Endothelial cell of umbilical vein (primary cell): ENCODE results near the gene USP2. TPM values are rescaled to one million over a fixed set of nuclear protein-coding genes. Genes with fewer than 3 reads are reported as not detected.

ENCODE experiments used
- BruUV-seq: library from RNA; stranded (reverse); fragments of 400-500 nt; replicated peaks from 2 replicates; lab custom pipeline; 2021; lab: Mats Ljungman, UMichigan
- CTCF ChIA-PET: fragments of 300-600, 350-600 bp; sonication (Branson Sonifier 250); formaldehyde crosslinking; loops from one replicate; lab custom pipeline; 2021; ENCODE audit warnings: antibody characterized with exemption, inconsistent platforms; lab: Charles Lee
- POLR2A ChIA-PET: fragments of 300-600, 350-600 bp; sonication (Branson Sonifier 250); formaldehyde crosslinking; loops from one replicate; lab custom pipeline; 2021; ENCODE audit warnings: antibody characterized with exemption, inconsistent platforms; lab: Charles Lee
- DNase-seq: peaks from one replicate; pipeline ENCODE4 v3.0.0-alpha.2; 2011; ENCODE audit warnings: low read depth, low spot score
- FAIRE-seq: peaks from 2 replicates; lab custom pipeline; 2011; peaks lifted over from hg19 to GRCh38; lab: Jason Lieb, UNC
- H2AFZ ChIP-seq: 2 replicates; pipeline ENCODE4 v1.6.0; 2012; ENCODE audit warnings: low read depth, low read length, control low read depth, inconsistent platforms
- H3K27ac ChIP-seq: 2 replicates; pipeline ENCODE4 v1.5.1; 2011; ENCODE audit warnings: low read depth, mild to moderate bottlenecking, control low read depth, low read length, moderate library complexity; ENCODE audit not compliant: insufficient read depth
- H3K27me3 ChIP-seq, 2 experiments: 2 replicates each; pipeline versions ENCODE4 v1.6.0 to v1.6.1; 2011; ENCODE audit warnings: low read length in 2 of 2, mixed read lengths in 1 of 2; ENCODE audit not compliant: control insufficient read depth in 2 of 2, insufficient read depth in 2 of 2
- H3K36me3 ChIP-seq, 2 experiments: 2 replicates in 1 of 2; 3 replicates in 1 of 2; pipeline ENCODE4 v1.5.1; 2011; ENCODE audit warnings: low read length in 2 of 2, mild to moderate bottlenecking in 1 of 2, moderate library complexity in 1 of 2; ENCODE audit not compliant: control insufficient read depth in 2 of 2, insufficient read depth in 2 of 2; ENCODE audit errors: extremely low read depth in 1 of 2
- H3K4me1 ChIP-seq: 3 replicates; pipeline ENCODE4 v1.5.1; 2011; ENCODE audit warnings: mild to moderate bottlenecking, low read length; ENCODE audit not compliant: control insufficient read depth, insufficient read depth; ENCODE audit errors: extremely low read depth
- H3K4me2 ChIP-seq: 2 replicates; pipeline ENCODE4 v1.6.1; 2011; ENCODE audit warnings: low read length, control low read depth, mixed read lengths; ENCODE audit not compliant: insufficient read depth
- H3K4me3 ChIP-seq, 3 experiments: fragments of 200-600 bp in 1 of 3; sonication (generic), shearing (Covaris generic) in 1 of 3; replicated peaks in 1 of 3; 2 replicates each; pipeline ENCODE4 v1.5.1; 2011 to 2016; ENCODE audit warnings: control low read depth in 3 of 3, low read length in 3 of 3, mild to moderate bottlenecking in 2 of 3, inconsistent platforms in 1 of 3, low read depth in 1 of 3, moderate library complexity in 1 of 3; ENCODE audit not compliant: insufficient read depth in 1 of 3
- H3K79me2 ChIP-seq: 2 replicates; pipeline ENCODE4 v1.6.0; 2012; ENCODE audit warnings: low read length, inconsistent platforms; ENCODE audit not compliant: control insufficient read depth, insufficient read depth
- H3K9ac ChIP-seq: replicated peaks from 2 replicates; pipeline ENCODE3; 2011; ENCODE audit warnings: low read length, control low read depth; ENCODE audit not compliant: insufficient read depth; ENCODE audit errors: extremely low read depth
- H3K9me1 ChIP-seq: replicated peaks from 3 replicates; pipeline ENCODE4 v1.6.0; 2011; ENCODE audit warnings: mild to moderate bottlenecking, low read length; ENCODE audit not compliant: control insufficient read depth, insufficient read depth; ENCODE audit errors: extremely low read depth
- H3K9me3 ChIP-seq: replicated peaks from 2 replicates; pipeline ENCODE4 v1.5.1; 2012; ENCODE audit warnings: low read length, inconsistent platforms; ENCODE audit not compliant: control insufficient read depth, insufficient read depth
- H4K20me1 ChIP-seq: replicated peaks from 2 replicates; pipeline ENCODE3; 2011; ENCODE audit warnings: mild to moderate bottlenecking, low read length; ENCODE audit not compliant: control insufficient read depth, insufficient read depth; ENCODE audit errors: extremely low read depth
- CTCF ChIP-seq, 2 donors: IDR thresholded peaks; 1 replicate in 1 of 2; 2 replicates in 1 of 2; pipeline ENCODE4 v1.5.1; 2011; ENCODE audit warnings: low read length in 2 of 2, mild to moderate bottlenecking in 2 of 2, moderate library complexity in 2 of 2, control low read depth in 1 of 2, inconsistent platforms in 1 of 2, low read depth in 1 of 2; ENCODE audit not compliant: insufficient read depth in 1 of 2; ENCODE audit errors: extremely low read depth in 1 of 2
- EZH2 ChIP-seq: IDR thresholded peaks from 2 replicates; pipeline ENCODE4 v1.6.1; 2012; ENCODE audit warnings: borderline replicate concordance, low read depth, mild to moderate bottlenecking, moderate library complexity, low read length, inconsistent platforms; ENCODE audit not compliant: severe bottlenecking
- FOS ChIP-seq: IDR thresholded peaks from 2 replicates; pipeline ENCODE4 v1.6.1; 2011; ENCODE audit warnings: mild to moderate bottlenecking, low read length, moderate library complexity, borderline replicate concordance; ENCODE audit not compliant: insufficient read depth
- GATA2 ChIP-seq: IDR thresholded peaks from 2 replicates; pipeline ENCODE4 v1.7.0; 2011; ENCODE audit warnings: low read depth, mild to moderate bottlenecking, moderate library complexity, mixed read lengths, low read length; ENCODE audit not compliant: insufficient read length, insufficient read depth
- JUN ChIP-seq: IDR thresholded peaks from 2 replicates; pipeline ENCODE4 v1.6.1; 2011; ENCODE audit warnings: borderline replicate concordance, low read depth; ENCODE audit not compliant: insufficient read length, insufficient read depth
- MYC ChIP-seq: IDR thresholded peaks from one replicate; pipeline ENCODE4 v1.6.1; 2011; ENCODE audit warnings: mild to moderate bottlenecking, low read depth, low read length
- POLR2A ChIP-seq: IDR thresholded peaks from 2 replicates; pipeline ENCODE4 v1.6.1; 2012; ENCODE audit warnings: low read depth, mild to moderate bottlenecking, control low read depth, low read length
- POLR2AphosphoS5 ChIP-seq: IDR thresholded peaks from 2 replicates; pipeline ENCODE4 v1.6.1; 2012; ENCODE audit warnings: low read depth, mild to moderate bottlenecking, control low read depth, low read length, moderate library complexity; ENCODE audit not compliant: insufficient read depth
- dilution Hi-C: fragments of 300-500 bp; cut with MboI; formaldehyde crosslinking; loops from one replicate; pipeline ENCODE4 v1.15.0; 2019; ENCODE audit warnings: low sequenced_read_pairs; ENCODE audit not compliant: extremely low pct_ligation_motif_present
- intact Hi-C: fragments of 100-400 bp; cut with micrococcal nuclease; formaldehyde crosslinking; loops from one replicate; pipeline ENCODE4 v1.10.0; 2022
- polyA plus RNA-seq, 4 experiments: library from polyadenylated mRNA; depleted of rRNA in 3 of 4; stranded (reverse) in 3 of 4; unstranded in 1 of 4; fragments of >200 nt; gene quantifications; 2 replicates each; pipeline versions ENCODE4 v1.2.1 to v1.2.3, GENCODE V29; 2011 to 2012; ENCODE audit warnings: missing spikeins in 1 of 4
- total RNA-seq: library from RNA; stranded (reverse); gene quantifications from 2 replicates; pipeline ENCODE4 v1.2.3, GENCODE V29; 2021
- TF ChIP-seq, protein P1 (sequence below): IDR thresholded peaks from 2 replicates; pipeline ENCODE4 v1.6.1; 2011; ENCODE audit not compliant: insufficient read depth, insufficient read length

The USP2 gene
- total and polyA plus RNA-seq, 2 donors (not counting 3 experiments of a cell fraction or from before 2014, with no cell fraction given) = 0.21 to 1.2 TPM

GRCh38 chr11:119344291-119345010 lies 37.0 kb downstream of the USP2 start:
- ChIA-PET POLR2A (no interaction called here), CTCF (interaction anchor here (0.7 to 6.2 kb wide), 4 partner anchors 13 to 37 kb away, joined by 3 to 55 read pairs (median 3); partner anchors contain the start of gene USP2)
- H3K79me2 ChIP-seq = no peaks in the 10 kb centered on the region
- no TSS peak for BruUV-seq
- H3K9me1 ChIP-seq = no peaks in the 10 kb centered on the region
- intact Hi-C loops = no loop called here
- peaks cover 0 to 3% of the 10 kb centered on the region in 2 experiments for H3K27me3 ChIP-seq
- no peaks in the 10 kb centered on the region for H3K36me3 ChIP-seq
- dilution Hi-C loops = no loop called here
- H4K20me1 ChIP-seq = no peaks in the 10 kb centered on the region
- no peaks in the 10 kb centered on the region for H3K9me3 ChIP-seq
- H3K4me3 ChIP-seq = no peak overlapping the region
- TF ChIP-seq POLR2A (no peak), JUN (no peak), FOS (no peak), GATA2 (no peak), EZH2 (no peak), MYC (no peak), POLR2AphosphoS5 (no peak), CTCF (IDR thresholded peaks at IDR 0.05; ENCODE audit: extremely low read depth in 1 of 2, insufficient read depth in 1 of 2, low read depth in 1 of 2, low read length in 2 of 2) (no peak)
- TF ChIP-seq, protein P1, sequence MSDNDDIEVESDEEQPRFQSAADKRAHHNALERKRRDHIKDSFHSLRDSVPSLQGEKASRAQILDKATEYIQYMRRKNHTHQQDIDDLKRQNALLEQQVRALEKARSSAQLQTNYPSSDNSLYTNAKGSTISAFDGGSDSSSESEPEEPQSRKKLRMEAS = no peak
- peaks cover 9% of the 10 kb centered on the region for H3K4me1 ChIP-seq
- H3K9ac ChIP-seq = no peak overlapping the region
- no peak for DNase-seq
- no peak for FAIRE-seq
- no peak overlapping the region for H3K4me2 ChIP-seq
- no peak overlapping the region for H2AFZ ChIP-seq
- no peak overlapping the region for H3K27ac ChIP-seq
